ENCODE data around the gene PPP1CB.

PPP1CB gene

DNA sequence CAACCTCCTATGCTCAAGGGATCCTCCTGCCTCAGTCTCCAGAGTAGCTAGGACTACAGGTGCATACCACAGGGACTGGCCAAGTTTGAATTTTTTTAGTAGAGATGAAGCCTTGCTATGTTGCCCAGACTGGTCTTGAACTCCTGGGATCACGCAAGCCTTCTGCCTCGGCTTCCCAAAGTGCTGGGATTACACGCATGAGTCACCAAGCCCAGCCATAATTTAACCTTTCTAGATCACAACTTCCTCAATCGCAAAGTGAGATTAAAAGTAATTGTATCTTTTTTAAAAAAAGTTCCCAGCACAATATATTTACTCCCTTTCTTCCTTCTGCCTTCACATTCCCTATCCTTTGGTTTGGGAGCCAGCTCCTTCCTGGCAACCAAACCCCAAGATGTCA, 5.8 kb upstream of the PPP1CB start:
- no peak for DNase-seq

DNA sequence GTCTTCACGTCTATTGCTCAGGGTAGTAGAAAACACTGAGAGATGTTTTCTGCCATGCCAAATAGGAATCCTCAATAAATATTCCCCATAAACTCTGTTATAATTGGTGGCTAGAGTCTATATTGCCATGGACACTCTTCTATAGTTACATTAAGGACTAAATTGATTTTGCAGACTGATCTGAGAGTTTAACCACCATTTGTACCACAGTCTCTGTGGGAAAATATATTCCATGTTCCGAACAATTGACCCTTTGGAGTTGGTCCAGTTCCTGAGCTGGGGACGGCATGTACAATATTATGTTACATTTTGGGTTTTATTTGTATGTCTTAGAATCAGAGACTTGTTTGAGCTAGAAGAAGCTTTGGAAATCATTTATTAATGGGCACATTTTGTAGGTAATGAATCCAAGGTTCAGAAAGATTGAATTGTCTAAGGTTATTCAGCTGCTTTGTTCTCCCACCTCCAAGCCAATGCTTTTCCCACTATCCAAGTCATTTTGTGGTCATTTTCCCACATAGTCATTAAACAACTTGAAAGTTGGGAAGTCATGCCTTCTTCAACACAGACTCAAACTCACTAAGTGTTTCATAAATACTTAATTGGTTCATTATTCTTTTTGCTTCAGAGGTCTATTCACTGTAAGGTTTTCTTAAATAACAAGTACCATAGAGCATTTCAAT, 5.1 kb upstream of the PPP1CB start:
- no peak for DNase-seq

DNA sequence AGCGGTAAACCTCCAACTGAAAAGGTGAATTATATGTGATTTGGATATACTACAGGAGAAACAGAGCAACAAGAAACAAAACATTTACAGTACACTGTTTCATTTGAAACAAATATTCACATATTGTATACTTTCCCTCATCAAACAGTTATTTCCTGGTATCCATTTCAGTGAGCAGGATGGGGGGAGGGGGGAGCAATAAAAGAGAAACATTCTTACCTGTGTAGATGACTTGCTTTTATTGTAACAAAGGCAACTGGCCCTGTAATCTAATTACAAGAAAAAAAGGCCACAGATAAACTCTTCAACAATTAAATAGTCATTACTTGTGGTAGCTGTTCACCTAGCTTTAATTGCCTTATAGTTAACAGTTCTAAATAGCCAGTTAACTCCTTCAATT, 3.9 kb upstream of the PPP1CB start:
- no peak for DNase-seq

DNA sequence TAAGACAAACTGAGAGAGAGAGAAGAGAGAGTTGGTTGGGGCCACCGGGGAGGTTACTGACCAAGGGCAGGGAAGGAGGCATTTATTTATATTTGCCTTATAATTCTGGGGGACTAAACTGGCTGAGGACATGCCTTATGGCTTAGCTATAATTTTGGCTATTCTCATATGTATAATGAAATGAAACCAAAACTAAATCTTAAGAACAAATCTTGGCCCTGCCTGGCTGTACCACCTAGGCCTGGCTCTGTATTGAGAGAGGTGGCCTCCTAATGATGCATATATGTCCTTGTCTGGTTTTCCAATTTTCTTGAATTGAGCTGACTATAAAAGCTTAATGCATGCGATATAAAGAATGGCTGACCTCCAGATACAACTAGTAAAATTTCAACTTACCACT, 3.5 kb upstream of the PPP1CB start:
- DNase-seq: no peak

DNA sequence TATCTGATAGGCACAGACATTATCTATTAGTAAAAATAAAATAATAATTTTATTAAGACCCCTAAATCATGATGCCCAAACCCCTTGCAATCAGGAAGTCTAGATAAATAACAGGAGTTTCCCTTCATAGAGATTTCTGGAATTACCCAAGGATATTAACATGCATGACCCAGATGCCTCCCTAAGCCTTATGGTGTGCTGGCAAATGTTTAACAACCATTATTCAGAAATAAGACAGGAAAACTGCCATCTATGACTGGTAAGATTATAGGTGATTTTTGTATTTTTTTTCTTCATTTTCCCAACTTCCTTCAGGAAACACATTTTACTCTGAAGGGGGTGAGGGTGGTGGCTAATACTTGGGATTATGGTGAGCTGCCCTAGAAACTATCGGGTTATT, 2.7 kb upstream of the PPP1CB start:
- no peak for DNase-seq

DNA sequence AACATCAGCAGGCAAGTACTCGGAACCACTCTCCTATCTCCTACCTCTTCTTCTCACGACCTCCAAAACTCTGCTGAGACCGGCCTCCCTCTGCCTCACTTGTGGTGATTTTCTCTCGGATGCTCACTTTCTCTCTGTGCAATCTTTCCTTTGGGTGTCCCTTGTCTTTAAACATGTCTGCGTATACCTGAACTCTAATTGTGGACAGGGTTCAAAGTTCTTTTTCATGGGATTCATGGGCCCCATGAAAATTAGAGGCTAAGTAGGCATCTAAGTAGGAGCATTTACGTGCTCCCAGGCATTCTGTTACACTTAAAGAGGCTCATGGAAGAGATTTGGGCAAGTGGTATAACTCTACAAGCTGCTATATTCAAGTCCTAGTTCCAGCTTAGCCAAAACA, 2.1 kb upstream of the PPP1CB start:
- DNase-seq: no peak

DNA sequence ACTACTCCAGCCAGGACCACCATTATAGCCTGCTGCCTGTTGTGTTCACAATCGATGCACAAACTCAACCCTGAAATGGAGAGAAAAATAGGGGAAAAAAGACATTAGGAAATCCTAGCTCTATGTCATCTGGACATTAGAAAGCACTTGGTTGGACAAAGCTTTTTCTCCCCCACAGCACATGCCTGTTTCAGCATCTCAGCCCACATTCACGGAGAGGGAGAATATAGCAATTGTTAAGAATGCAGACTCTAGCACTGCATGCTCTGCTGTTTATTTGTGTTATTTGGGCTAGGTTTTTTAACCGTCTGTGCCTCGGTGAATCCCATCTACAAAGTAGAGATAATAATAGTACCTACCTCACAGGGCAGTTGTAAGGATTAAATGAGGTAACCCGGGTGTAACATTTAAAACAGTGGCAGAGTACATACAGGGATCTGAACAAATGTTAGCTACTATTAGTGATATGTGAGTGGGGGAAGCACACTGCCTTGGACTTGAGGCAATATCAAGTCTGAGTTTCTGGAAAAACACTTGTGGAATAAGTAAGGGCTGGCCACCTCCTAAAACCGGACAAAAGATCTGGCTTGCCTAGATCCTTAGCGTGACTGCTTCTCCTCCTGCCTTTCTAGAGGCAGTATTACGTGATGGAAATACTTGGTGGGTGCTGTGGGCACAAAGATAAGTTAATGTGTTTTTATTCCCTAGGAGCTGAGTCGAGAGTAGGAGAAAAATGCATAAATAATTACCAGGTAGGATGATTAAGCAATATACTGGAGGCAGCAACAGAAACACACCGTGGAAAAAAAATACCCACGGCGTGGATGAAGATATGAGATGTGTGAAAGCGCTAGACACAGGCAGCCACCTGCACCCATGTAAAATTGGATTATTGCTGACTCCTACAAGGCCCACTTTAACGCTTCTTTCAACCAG, 1.0 kb upstream of the PPP1CB start:
- DNase-seq: no peak

DNA sequence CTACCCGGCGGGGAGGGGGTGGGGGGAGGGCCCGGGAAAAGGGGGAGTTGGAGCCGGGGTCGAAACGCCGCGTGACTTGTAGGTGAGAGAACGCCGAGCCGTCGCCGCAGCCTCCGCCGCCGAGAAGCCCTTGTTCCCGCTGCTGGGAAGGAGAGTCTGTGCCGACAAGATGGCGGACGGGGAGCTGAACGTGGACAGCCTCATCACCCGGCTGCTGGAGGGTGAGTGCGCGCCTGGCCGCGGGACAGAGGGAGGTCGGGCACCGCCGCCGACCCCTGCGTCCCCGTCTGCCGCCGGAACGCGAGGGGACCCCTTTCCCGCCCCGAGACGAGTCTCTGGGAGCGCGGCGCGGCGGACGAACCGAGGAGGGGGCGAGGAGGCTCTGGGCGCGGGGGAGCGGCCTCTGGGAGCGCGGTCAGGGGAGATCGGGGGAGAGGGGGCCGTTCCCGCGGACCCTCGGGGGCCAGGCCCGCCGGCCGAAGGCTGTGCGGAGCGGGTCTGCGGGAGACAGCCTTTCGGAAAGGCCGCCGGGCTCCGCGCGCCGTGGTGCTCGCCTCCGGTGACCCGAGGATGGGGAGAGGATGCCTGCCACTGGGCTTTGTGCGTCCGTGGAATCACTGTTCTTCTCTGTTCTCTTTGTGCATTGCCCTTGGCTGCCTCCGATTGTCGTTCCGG, 463 bp downstream of the PPP1CB start:
- peak; percentile 23 for DNase-seq

DNA sequence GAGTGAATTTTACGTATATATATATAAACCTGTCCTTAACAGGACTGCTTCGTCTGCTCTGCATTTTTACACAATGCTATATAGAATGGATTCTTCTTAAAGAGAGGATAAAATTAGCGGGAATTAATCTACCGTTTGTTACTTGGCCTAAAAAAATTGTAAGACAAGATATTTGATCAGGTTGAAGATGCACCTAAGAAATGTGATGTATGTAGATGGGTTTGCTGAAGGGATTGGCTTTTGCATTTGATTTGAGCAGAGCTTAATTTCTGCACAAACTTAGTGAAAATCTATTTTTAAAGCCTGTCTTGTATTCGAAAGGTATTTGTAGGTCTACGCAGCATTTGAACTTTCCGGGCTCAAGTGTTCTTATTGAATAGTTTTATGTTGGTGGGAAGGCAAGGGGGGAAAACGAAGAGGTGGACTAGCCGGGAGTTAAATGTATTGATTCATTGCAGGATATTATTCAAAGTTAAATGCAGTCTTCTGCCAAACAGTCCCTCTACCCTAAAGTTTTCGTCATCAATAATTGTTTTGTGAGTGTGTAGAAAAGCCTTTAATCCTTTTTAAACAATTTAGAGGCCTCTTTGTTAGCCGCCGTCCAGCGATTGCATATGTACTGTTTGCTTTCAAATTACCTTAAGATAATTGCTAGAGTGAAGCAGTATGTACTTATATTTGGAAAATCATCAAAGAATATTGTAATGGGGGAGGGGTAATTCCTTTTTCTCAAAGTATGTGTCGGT, 1.2 kb downstream of the PPP1CB start:
- no peak for DNase-seq

DNA sequence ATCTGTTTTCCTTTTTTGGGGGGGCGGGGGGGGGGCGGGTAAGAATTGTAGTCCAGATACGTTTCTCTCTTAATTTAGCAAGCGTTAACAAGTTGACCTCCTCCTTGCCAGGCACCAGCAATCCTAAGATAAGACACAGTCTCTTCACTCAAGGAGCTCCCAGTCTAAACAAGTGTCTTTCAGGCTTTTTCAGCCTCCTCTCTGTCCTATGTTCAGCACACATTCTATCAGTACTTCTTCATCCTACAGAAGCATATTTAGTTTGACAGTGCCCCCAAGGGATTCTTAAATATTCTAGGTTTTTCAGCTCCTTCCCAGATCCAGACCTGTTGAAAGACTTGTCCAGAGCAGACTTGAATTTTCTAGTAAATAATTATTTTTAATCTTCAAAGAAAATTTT, 2.7 kb downstream of the PPP1CB start:
- DNase-seq: no peak

DNA sequence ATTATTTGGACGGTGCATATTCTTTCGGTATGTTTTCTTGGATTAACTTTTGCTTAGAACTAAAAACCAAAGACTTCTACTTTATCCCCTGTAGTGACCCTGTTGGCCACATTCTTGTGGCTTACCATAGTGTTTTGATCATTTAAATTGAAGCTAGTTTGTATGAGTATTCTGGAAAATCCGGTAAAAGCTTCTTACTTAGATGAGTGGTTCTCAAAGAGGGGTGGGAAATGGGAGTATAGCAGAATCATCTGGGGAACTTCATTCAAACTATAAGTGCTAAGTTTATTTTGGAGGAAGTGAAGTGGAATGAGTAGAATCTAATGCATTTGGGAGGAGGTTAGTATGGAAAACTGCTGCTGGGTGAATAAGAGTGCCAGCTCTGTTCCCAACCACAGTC, 3.8 kb downstream of the PPP1CB start:
- DNase-seq: no peak

DNA sequence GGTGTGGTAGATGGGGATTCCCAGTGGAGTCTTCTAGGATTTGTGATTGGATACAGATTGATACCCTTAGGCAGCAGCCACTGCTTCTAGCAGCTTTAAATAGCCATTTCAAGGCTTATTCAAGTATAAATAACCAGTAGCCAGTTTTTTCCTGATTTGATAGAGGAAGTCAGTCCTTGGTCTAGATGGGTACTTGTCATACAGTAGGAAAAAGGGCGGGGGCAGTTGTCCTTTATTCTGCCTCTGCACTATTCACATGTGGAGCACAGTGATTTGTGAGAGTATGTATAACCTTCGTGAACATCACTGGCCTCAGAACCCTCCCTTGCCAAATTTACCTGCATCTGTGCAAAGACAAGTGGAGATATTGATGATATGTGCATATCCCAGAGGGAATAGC, 6.8 kb downstream of the PPP1CB start:
- no peak for DNase-seq

DNA sequence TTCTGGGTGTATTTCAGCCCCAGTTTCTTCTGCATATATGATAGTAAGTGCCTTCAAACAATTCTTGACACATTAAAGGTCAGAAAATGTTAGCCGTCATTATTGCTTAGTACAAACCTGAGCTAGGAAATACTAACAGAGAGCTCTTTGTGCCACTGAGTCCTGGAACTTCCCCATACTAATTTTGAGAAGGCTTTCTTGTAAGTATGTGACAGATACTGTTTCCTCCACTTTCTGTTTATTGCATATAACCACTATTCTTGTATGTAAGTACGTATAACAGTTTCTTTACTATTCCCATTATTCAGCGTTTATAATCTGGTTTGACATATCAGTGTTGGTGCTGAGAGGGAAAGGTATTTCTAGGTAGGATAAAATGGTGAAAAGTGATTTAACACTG, 9.8 kb downstream of the PPP1CB start:
- no peak for DNase-seq

DNA sequence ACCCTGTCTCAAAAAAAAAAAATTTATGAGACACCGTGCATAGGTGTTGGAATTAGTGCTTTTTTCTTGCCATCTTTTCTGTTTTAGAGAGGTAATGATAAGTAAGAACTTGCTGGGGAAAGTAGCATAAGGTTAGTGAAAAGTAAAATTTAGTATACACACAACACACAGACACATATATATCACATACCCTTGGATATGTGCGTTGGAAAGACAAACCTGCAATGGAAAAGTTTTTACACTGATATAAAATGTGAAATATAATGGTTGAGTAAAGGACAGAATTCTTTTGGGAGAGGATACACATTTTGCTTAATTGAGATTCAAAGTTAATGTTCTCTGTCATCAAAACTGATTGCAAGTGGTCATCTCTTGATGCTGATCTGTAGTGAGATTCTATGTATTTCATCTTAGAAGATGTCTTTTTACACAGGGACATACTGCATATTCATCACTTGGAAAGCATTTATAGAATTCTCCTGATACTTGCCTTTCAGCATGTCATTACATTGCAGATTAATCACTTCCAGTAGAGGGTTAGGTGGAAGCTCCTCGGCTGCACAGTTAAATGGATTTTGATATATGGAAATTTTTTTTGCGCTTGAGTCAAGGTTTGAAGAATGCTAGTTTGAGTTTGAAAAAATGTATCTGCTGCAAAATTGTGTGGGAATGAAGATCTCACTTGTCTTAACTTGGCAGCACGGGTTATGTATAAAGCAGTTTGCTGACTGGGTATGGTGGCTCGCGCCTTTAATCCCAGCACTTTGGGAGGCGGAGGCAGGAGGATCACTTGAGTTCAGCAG, 13.5 kb downstream of the PPP1CB start:
- no peak for DNase-seq

DNA sequence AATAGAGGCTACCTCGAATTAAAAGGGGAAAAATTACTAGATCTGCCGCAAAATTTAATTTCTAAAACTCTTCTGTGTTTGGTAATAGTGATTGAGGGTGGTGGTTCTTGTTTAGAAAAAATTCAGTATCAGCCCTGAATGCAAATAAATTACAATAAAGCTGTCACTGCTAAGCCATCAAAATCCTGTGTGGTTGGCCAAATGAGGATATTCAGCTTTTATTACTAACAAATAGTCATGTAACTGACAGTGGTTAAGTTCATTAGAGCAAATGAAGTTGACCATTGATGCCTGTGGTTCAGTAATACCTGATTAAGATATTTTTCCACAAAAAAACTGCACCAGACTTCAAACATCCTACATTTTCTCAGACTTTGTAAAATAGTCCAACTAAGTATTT, 14.4 kb downstream of the PPP1CB start:
- DNase-seq: no peak

DNA sequence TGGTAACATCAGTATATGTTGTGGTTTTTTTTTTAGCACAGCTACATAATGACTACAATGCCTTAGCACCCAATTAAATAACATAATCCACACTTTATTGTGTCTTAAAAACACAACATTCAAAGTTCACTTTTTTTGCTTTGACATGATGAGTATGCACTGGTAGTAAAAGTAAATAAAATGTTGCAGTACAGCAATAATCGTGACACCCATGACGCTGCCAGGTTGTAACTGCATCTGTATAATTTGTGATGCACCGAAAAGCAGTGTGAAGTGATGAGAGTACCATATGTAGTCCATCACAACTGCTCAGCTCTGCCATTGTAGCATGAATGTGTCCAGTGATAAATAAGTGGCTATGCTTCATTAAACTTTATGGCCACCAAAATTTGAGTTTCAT, 15.7 kb downstream of the PPP1CB start:
- DNase-seq: no peak

DNA sequence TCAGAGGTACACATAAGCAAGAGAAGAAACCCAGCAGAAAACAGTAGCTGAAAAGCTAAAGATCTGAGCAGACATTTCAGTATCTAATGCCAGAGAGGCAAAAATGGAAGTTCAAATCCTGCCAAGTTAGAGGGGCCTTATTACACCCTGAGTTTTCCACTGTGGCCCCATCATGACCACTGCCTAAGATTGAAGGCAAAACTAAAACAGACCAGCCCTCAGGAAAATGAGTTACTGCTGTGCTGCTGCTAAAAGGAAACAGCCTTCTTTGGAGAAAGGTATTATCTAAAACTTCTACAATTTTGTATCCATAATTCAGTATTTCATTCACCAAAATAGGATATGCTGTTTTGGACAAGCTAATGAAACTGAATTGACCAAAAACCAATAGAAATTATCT, 16.8 kb downstream of the PPP1CB start:
- no peak for DNase-seq

DNA sequence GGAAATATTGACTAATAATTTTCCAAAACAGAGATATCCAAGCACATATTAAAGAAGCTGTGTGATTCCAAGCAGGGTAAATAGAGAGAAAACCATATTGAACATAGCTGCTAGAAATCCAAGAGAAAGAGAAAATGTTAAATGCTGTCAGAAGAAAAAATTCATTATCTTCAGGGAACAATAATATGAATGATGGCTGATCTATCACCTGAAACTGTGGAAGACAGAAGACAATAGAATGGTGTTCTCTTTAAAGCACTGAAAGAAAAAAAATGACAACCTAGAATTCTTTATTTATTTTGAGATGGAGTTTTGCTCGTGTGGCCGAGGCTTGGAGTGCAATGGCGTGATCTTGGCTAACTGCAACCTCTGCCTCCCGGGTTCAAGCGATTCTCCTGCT, 17.3 kb downstream of the PPP1CB start:
- DNase-seq: no peak

DNA sequence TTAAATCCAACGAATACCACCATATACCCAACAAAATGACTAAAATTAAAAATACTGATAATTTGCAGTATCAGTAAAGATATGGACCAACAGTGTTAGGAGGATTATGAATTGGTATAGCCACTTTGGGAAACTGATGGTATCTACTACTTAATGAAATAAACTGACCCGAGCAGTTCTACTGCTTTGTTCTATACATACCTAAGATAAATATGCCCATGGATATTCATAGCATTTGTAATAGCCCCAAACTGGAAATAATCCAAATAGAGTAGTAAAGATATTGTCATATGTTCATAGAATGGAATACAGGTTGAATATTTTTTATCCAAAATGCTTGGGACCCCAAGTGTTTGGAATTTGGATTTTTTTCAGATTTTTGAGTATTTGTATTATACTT, 20.7 kb downstream of the PPP1CB start:
- DNase-seq: no peak

DNA sequence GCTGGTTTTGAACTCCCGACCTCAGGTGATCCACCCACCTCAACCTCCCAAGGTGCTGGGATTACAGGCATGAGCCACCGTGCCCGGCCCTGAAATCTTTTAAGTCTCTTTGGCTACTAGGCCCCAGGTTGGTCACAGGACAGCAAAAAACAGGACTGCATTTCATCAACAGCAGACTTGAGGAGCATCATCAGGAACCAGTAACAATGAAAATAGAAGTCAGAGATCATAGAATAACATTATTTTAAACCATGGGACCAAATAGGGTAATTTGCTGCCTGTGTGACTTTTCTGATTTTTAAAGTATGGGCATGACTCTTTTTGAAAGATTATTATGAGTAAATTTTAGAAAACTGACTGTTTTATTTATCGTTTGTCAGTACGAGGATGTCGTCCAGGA, 24.8 kb downstream of the PPP1CB start:
- no peak for DNase-seq

DNA sequence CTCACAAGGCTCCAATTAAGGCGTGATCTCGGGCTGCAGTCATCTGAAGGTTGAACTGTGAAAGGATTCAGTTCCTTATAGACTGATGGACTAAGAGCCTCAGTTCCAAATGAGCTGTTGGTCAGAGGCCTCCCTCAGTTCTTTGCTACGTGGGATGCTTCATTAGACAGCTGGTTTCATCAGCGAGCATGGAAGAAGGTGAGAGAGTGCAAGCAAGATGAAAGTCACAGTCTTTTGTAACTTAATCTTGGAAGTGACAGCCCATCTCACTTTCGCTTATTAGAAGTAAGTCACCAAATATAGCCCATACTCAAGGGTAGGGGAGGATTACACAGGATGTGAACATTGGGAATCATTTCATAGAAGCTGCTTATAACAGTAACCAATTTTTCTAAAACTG, 26.8 kb downstream of the PPP1CB start:
- DNase-seq: no peak

DNA sequence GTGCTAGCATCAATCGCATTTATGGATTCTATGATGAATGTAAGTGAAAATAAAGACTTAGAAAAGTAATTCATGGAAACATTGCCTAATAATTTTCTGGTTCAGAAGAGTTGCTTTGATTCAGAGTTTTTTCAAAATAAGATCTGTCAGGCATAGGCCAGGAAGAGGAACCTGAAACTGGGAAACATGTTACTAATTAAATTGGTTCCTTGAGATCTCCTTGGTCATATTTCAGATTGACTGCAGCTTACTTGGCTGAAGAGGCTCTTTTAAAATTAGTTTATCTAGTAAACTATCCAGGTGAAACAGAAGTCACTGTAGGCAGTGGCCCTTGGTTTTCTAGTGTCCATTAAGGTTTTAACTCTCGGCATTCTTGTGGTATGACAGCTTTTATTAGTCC, 27.4 kb downstream of the PPP1CB start:
- no peak for DNase-seq

Measured in central memory CD4-positive, alpha-beta T cell (primary cell).